HG02852 (cell line): ENCODE measurements around the gene FOXK1.
"Not testable (repeated sequence)": the region's sequence is repeated elsewhere in the genome, so short reads cannot be mapped to it uniquely, and the experiment has no call there.

ENCODE experiments used
- ATAC-seq: cut with Tn5 transposase; IDR thresholded peaks from one replicate; pipeline ENCODE4 v1.9.1; 2021; ENCODE audit warnings: mild to moderate bottlenecking, moderate library complexity; ENCODE audit not compliant: unreplicated experiment

Gene FOXK1

DNA sequence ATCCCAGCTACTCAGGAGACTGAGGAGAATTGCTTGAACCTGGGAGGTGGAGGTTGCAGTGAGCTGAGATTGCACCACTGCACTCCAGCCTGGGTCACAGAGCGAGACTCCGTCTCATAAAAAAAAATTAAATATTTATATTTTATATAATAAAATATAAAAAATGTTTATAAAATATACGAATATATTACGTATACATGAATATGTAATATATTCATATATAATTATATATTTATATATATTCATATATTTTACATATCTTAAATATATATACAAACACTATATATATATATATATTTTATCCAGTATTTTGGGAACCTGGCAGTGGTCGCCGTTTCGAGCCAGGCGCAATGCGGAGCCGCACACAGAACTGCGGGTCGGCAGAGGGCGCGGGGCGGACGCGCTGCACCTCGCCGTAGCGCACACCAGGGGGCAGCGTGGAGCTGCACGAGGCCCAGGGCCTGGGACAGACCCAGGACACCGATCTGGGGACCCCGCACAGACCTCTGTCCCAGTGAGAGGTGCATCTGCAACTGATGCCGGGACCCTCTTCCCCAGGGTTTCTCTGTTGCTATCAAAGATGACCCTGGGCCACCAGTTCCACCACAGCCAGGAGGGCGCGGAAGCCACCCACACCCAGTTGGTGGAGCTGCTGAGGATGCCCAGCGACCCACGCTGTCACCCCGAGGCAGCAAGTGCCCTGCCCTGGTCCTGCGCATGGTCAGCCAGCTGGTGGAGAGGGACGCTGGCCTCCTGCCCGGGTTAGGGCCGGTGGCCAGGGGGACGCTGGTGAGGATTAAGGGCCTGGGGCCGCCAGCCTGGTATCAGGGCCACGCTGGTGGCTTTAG, 116.0 kb downstream of the FOXK1 start:
- no peak for ATAC-seq

DNA sequence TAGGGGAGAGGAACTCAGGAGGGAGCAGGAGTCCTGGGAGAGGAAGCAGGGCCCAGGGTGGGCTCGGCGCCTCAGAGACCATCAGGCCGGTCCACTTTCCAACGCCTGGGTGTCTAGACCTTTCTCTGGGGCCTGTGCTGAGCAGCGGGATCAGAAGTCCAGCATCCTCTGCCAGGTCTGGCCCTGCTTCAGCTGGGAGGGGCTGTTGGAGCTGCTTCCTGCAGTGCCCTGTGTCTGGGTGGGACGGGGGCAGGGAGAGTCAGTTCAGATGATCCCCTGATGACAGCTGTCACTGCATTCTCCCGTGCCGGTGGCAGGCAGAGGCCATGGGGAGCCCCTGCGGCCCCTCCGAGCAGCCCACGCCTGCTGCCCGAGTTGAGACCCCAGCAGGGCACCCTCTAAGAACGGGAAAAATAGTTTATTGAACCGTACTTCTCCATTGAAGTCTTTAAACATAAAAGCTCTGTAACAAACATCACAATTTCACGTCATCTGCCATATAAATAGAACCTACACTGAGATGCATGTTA, 116.7 kb downstream of the FOXK1 start:
- ATAC-seq = no peak

GRCh38 chr7:4799508-4800268, 117.6 kb downstream of the FOXK1 start:
- no peak for ATAC-seq

GRCh38 chr7:4800487-4800886, 118.4 kb downstream of the FOXK1 start:
- no peak for ATAC-seq

DNA sequence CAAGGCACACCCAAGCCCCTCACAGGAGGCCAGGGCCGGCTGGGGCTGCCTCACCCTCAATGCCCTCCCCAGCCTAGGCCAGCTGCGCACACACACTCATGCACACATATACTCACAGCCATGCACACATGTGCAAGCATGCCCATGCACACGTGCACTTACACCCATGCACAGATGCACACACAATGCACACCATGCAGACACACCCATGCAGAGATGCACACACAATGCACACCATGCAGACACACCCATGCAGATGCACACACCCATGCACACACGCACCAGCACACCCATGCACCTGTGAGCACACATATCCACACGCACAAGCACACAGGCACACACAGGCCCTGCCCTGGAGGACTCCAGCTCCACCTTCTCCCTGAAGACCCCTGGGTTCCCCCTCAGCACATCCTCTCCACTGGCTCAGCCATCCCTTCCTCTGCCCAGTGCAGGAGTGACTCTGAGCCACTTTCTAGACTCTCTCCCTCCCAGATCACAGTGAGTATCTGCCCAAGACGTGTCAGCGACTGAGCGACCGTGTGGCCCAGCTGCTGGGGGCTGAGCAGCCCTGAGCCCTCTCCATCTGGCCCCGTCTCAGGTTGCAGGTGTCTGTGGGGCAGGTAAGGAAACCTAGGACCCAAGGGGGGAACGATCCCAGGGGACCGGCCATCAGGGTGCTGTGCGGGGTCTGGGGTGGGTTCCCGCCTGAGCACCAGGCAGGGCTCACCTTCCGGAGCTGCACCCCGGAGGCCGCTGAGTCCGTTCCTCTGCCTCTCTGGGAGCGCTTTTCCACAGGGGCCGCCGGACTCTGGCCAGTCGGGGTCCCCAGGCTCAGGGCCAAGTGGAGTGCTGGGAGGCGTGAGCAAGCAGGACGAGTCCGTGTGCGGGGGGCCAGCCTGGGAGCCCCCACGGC, 119.1 kb downstream of the FOXK1 start:
- no peak for ATAC-seq

DNA sequence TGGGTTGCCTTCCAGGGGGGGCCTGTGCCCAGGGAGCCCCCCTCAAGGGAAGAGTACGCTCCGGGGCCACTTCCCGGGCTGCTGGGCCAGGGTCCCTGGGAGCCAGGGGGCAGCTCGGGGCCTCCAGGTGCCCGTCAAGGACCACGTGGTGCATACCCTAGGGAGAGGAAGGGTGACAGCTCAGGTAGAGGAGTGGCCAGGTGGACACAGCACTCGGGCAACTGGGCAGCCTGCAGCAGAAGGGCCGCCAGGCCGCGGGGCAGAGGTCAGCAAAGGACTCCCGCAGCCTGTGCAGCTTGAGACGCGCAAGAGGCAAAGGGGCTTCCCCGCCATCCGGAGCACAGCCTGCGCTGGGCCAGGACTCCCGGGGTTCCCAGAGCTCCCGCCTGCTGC, 119.7 kb downstream of the FOXK1 start:
- ATAC-seq = no peak

- not testable (repeated sequence) for ATAC-seq
Measured at GRCh38 chr7:4802577-4802976, 120.5 kb downstream of the FOXK1 start.

- no peak for ATAC-seq
Measured at GRCh38 chr7:4803397-4804241, 121.5 kb downstream of the FOXK1 start.

GRCh38 chr7:4805110-4805983, 123.3 kb downstream of the FOXK1 start:
- ATAC-seq = no peak

DNA sequence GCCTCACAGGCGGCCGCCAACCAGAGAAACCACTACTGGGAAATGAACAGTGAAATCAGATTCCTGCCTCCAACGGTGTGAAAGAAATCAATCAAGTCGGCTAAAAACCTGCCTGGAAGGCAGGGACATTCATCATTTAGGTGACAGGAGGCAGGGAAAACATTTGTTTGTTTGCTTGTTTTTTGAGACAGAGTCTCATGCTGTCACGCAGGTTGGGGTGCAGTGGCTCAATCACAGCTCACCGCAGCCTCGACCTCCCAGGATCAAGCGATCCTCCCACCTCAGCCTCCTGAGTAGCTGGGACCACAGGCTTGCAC, 123.8 kb downstream of the FOXK1 start:
- no peak for ATAC-seq

DNA sequence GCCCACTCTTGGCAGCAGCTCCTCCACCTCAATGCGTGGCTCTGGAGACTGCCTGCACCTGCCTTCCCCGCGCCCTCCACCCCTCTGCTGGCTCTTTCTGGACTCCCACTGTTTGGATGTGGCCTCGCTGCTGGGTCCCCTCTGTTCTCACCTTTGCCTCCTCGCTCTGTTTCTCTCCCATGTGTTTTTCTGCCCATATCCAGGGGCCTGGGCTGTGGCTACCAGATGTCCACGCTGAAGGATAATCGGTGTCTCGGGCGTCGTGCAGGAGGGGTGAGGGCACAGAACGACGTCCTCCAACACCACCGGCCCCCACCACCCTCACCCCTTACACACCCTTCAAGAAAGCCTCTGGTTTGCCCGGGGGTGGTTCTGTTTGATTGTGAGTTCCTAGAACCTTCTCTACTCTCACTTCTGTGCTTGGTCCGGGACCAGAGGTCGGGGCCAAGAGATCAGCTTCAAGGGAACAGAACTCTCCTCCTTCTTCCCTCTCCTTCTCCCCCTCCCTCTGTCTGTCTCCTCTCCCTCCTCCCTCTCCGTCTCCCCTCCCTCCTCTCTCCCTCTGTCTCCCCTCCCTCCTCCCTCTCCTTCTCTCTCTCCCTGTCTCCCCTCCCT, 125.0 kb downstream of the FOXK1 start:
- no peak for ATAC-seq

DNA sequence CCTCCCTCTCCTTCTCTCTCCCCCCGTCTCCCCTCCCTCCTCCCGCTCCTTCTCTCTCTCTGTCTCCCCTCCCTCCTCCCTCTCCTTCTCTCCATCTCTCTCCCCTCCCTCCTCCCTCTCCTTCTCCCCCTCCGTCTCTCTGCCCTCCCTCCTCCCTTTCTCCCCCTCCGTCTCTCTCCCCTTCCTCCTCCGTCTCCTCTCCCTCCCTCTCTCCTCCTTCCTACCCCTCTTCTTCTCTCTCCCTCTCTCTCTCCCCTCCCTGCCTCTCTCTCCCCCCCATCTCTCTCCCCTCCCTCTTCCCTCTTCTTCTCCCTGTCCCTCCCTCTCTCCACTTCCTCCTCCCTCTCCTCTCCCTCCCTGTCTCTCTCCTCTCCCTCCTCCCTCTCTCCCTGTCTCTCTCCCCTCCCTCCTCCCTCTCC, 125.5 kb downstream of the FOXK1 start:
- ATAC-seq = no peak

GRCh38 chr7:4808026-4808425, 125.9 kb downstream of the FOXK1 start:
- no peak for ATAC-seq

DNA sequence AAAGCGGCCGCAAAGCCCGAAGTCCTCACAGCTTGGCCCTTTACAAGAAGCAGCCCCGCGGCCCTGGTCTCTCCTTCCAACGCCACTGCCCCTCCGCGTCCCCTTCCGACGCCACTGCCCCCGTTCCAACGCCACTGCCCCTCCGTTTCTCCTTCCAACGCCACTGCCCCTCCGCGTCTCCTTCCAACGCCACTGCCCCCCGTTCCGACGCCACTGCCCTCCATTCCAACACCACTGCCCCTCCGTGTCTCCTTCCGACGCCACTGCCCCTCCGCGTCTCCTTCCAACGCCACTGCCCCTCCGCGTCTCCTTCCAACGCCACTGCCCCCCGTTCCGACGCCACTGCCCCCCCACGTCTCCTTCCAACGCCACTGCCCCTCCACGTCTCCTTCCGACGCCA, 126.5 kb downstream of the FOXK1 start:
- ATAC-seq = no peak

GRCh38 chr7:4809091-4809591, 127.0 kb downstream of the FOXK1 start:
- no peak for ATAC-seq

- ATAC-seq = no peak
Measured at GRCh38 chr7:4809666-4810065, 127.6 kb downstream of the FOXK1 start.

DNA sequence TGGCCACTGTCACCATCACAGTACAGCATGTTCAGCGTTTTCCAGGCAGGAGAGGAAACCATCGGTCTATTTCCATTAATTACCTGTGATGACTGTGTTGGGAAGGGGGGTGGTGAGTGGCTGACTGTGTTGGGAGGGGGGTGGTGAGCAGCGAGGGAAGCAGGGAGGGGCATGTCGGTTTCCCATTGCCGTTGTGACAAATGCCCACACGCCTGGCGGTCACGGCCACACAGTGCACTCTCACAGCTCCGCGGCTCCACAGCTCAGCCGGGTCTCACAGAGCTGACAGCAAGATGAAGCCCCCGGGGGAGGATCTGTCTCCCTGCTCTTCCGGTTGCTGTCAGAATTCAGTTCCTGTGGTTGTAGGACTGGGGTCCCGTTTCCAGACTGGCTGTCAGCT, 132.3 kb downstream of the FOXK1 start:
- no peak for ATAC-seq

- ATAC-seq = no peak
Measured at GRCh38 chr7:4815121-4815520, 133.0 kb downstream of the FOXK1 start.
